Activated CD4-positive, alpha-beta memory T cell treated with anti-CD3 and anti-CD28 coated beads for 36 hours (primary cell): ENCODE results near the gene NFASC. TPM values are rescaled to one million over a fixed set of nuclear protein-coding genes. Genes with fewer than 3 reads are reported as not detected.

Experiments used
- CTCF ChIA-PET: fragments of 350-600 bp; sonication (Branson Sonifier 250); formaldehyde crosslinking; loops from one replicate; lab custom pipeline; 2021; ENCODE audit warnings: antibody characterized with exemption, inconsistent platforms; lab: Charles Lee
- POLR2A ChIA-PET: fragments of 350-600 bp; sonication (Branson Sonifier 250); formaldehyde crosslinking; loops from one replicate; lab custom pipeline; 2021; ENCODE audit warnings: antibody characterized with exemption; lab: Charles Lee
- DNase-seq: peaks from one replicate; pipeline ENCODE4 v3.0.0-alpha.2; 2020
- H3K27ac Mint-ChIP-seq: one replicate; pipeline ENCODE4 v1.8.0; 2021; ENCODE audit warnings: mixed read lengths
- H3K27me3 Mint-ChIP-seq: one replicate; pipeline ENCODE4 v1.8.0; 2021; ENCODE audit warnings: mixed read lengths
- H3K36me3 Mint-ChIP-seq: one replicate; pipeline ENCODE4 v1.8.0; 2021; ENCODE audit warnings: mixed read lengths
- H3K4me1 Mint-ChIP-seq: one replicate; pipeline ENCODE4 v1.8.0; 2021; ENCODE audit warnings: low read depth, mixed read lengths
- H3K4me3 Mint-ChIP-seq: one replicate; pipeline ENCODE4 v1.8.0; 2021; ENCODE audit warnings: mild to moderate bottlenecking, mixed read lengths
- H3K9me3 Mint-ChIP-seq: one replicate; pipeline ENCODE4 v1.8.0; 2021; ENCODE audit warnings: mixed read lengths
- intact Hi-C: fragments of 100-400 bp; cut with micrococcal nuclease; formaldehyde crosslinking; loops from one replicate; pipeline ENCODE4 v1.15.1; 2023
- total RNA-seq, 2 experiments: library from RNA; stranded (reverse); gene quantifications; one replicate each; pipeline ENCODE4 v1.2.3, GENCODE V29; 2021

The NFASC gene
- total RNA-seq, 2 experiments from 2014 or later: 0.24 to 0.27 TPM

DNA sequence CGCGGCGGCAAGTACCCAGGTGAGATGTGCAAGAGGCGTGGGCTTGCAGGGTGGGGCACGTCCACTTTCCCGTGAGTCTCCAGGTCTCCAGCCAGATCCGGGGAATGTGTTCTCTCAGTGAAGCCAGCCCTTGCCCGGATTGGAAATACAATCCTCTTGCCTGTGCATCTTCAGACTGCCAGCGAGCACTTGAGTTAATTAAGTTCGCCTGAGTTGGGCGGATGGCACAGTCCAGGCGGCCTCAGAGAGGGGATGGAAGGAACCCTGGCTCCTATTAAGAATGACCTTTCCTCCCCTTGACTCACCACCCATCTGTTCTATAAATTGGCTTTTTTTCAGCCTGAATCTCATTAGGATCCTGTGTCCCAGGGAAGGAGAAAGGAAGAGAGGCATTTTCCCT, 139.0 kb downstream of the NFASC start:
- ChIA-PET CTCF (no interaction called here), POLR2A (no interaction called here)
- Mint-ChIP-seq H3K27me3 (no peaks in the 10 kb centered on the region), H3K27ac (no peak overlapping the region), H3K4me3 (no peak overlapping the region), H3K36me3 (no peaks in the 10 kb centered on the region), H3K9me3 (no peaks in the 10 kb centered on the region), H3K4me1 (no peaks in the 10 kb centered on the region)
- intact Hi-C loops: no loop called here
- no peak for DNase-seq

- Mint-ChIP-seq H3K4me1 (no peaks in the 10 kb centered on the region), H3K4me3 (no peak overlapping the region), H3K9me3 (no peaks in the 10 kb centered on the region), H3K27ac (no peak overlapping the region), H3K27me3 (no peaks in the 10 kb centered on the region), H3K36me3 (no peaks in the 10 kb centered on the region)
- no peak for DNase-seq
- intact Hi-C loops: no loop called here
- ChIA-PET CTCF (no interaction called here), POLR2A (no interaction called here)
These were observed 141.9 kb downstream of the NFASC start for GRCh38 chr1:205012391-205013140.

DNA sequence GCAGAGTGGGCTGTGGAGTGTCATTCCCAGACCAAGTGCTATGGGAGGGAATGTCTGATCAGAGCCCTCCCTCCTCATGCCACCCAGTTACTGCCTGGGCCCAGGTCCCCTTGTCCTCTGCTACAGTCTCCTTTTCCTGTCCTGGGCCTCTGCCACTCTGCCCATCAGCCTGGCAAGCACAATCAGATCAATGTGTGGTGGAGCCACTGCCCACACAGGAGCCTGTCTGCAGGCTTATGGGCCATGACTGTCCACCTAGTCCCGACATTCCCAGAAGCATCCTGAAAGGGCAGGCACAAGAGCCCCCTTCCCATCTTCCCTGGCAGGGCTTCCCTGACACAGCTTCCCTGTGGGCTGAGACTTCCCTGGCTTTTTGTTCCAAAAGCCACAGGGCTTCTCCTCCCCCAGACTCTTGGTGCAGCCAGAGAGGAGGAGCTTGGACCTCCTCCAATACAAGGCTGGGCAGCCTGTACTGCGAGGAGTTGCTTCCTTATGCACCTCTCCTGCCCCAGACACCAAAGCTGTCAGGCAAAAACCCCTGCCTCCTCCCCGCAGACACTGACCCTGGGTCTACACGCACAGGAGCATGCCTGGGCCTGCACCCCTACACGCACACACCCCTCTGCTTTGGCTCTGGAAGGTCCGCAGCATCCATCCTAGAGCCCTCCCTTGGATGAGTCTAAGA, 143.2 kb downstream of the NFASC start:
- ChIA-PET CTCF (no interaction called here), POLR2A (no interaction called here)
- Mint-ChIP-seq H3K4me3 (no peak overlapping the region), H3K27me3 (no peaks in the 10 kb centered on the region), H3K4me1 (no peaks in the 10 kb centered on the region), H3K27ac (no peak overlapping the region), H3K36me3 (no peaks in the 10 kb centered on the region), H3K9me3 (no peaks in the 10 kb centered on the region)
- intact Hi-C loops: no loop called here
- DNase-seq: no peak

- H3K36me3 Mint-ChIP-seq: no peaks in the 10 kb centered on the region
- H3K4me1 Mint-ChIP-seq: no peaks in the 10 kb centered on the region
- intact Hi-C loops: no loop called here
- DNase-seq: no peak
- H3K27ac Mint-ChIP-seq: no peak overlapping the region
- ChIA-PET CTCF (no interaction called here), POLR2A (no interaction called here)
- H3K27me3 Mint-ChIP-seq: no peaks in the 10 kb centered on the region
- no peaks in the 10 kb centered on the region for H3K9me3 Mint-ChIP-seq
- H3K4me3 Mint-ChIP-seq: no peak overlapping the region
These were observed 144.1 kb downstream of the NFASC start for GRCh38 chr1:205014783-205015182.

- no peaks in the 10 kb centered on the region for H3K9me3 Mint-ChIP-seq
- no peak overlapping the region for H3K4me3 Mint-ChIP-seq
- no peak for DNase-seq
- intact Hi-C loops: no loop called here
- ChIA-PET CTCF (no interaction called here), POLR2A (no interaction called here)
- H3K27me3 Mint-ChIP-seq: no peaks in the 10 kb centered on the region
- H3K36me3 Mint-ChIP-seq: no peaks in the 10 kb centered on the region
- no peaks in the 10 kb centered on the region for H3K4me1 Mint-ChIP-seq
- no peak overlapping the region for H3K27ac Mint-ChIP-seq
These were observed 144.6 kb downstream of the NFASC start for GRCh38 chr1:205015241-205015640.

GRCh38 chr1:205016075-205016474, 145.4 kb downstream of the NFASC start:
- CTCF ChIA-PET: interaction anchor here (1.5 kb wide), 1 partner anchor 258 kb away, joined by 3 read pairs; no protein-coding TSS in a partner anchor
- H3K27me3 Mint-ChIP-seq: no peaks in the 10 kb centered on the region
- DNase-seq: no peak
- H3K4me3 Mint-ChIP-seq: no peak overlapping the region
- H3K9me3 Mint-ChIP-seq: no peaks in the 10 kb centered on the region
- POLR2A ChIA-PET: no interaction called here
- H3K4me1 Mint-ChIP-seq: no peaks in the 10 kb centered on the region
- H3K36me3 Mint-ChIP-seq: no peaks in the 10 kb centered on the region
- no peak overlapping the region for H3K27ac Mint-ChIP-seq
- intact Hi-C loops: no loop called here

- Mint-ChIP-seq H3K27ac (no peak overlapping the region), H3K27me3 (no peaks in the 10 kb centered on the region), H3K9me3 (no peaks in the 10 kb centered on the region), H3K4me3 (no peak overlapping the region), H3K4me1 (no peaks in the 10 kb centered on the region), H3K36me3 (no peaks in the 10 kb centered on the region)
- ChIA-PET CTCF (interaction anchor here (1.5 kb wide), 1 partner anchor 257 kb away, joined by 3 read pairs; no protein-coding TSS in a partner anchor), POLR2A (no interaction called here)
- no peak for DNase-seq
- intact Hi-C loops: no loop called here
These were observed 145.9 kb downstream of the NFASC start for GRCh38 chr1:205016584-205016983.

DNA sequence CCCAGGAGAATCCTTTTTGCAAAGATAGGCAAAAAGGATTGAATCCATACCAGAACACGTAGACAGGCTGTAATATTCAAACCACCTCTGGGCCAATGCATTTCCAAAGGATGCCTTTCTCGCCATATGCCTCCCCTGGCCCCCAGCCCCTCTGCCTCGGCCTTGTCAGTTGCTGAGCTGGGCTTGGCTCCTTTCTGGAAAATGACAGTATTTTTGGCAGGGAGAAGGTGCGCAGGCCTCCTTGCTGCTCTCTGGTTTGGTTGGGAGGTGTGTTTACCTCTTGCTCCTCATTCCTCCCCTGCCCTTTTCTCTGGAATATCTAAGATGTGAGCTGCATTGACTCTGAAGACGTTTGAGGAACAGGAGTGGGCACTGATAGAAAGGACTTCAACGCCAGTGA, 146.3 kb downstream of the NFASC start:
- intact Hi-C loops: no loop called here
- POLR2A ChIA-PET: no interaction called here
- Mint-ChIP-seq H3K27ac (no peak overlapping the region), H3K4me1 (no peaks in the 10 kb centered on the region), H3K27me3 (no peaks in the 10 kb centered on the region), H3K36me3 (no peaks in the 10 kb centered on the region), H3K9me3 (no peaks in the 10 kb centered on the region), H3K4me3 (no peak overlapping the region)
- DNase-seq: no peak
- CTCF ChIA-PET: interaction anchor here (1.5 kb wide), 1 partner anchor 257 kb away, joined by 3 read pairs; no protein-coding TSS in a partner anchor

DNA sequence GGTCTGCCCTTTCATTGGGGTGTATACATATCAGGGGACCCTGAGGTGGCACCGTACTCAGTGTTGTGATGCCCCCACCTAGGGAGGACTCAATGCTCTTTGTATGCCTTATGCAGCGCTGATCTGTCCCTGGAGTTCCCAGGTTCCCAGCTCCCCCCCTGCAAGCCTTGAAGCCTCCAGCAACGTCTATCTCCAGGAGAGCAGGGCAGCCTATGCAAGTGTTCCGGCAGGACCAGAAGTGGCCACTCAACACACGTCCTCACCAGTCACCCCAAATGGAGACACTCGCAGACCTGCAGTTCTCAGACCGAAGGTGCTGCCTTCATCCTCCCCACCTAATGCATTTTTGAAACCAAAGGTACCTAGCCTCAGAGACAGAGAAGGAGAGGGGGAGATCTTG, 147.1 kb downstream of the NFASC start:
- Mint-ChIP-seq H3K27ac (no peak overlapping the region), H3K9me3 (no peaks in the 10 kb centered on the region), H3K27me3 (peaks cover 2% of the 10 kb centered on the region), H3K36me3 (no peaks in the 10 kb centered on the region), H3K4me1 (no peaks in the 10 kb centered on the region), H3K4me3 (no peak overlapping the region)
- ChIA-PET CTCF (no interaction called here), POLR2A (no interaction called here)
- DNase-seq: no peak
- intact Hi-C loops: no loop called here

GRCh38 chr1:205018381-205018780, 147.7 kb downstream of the NFASC start:
- H3K4me1 Mint-ChIP-seq: no peaks in the 10 kb centered on the region
- intact Hi-C loops: no loop called here
- no peak overlapping the region for H3K27ac Mint-ChIP-seq
- no peak overlapping the region for H3K4me3 Mint-ChIP-seq
- no peak for DNase-seq
- CTCF ChIA-PET: interaction anchor here (3.4 kb wide), 1 partner anchor 44 kb away, joined by 15 read pairs; no protein-coding TSS in a partner anchor
- POLR2A ChIA-PET: no interaction called here
- no peaks in the 10 kb centered on the region for H3K9me3 Mint-ChIP-seq
- no peaks in the 10 kb centered on the region for H3K36me3 Mint-ChIP-seq
- peaks cover 2% of the 10 kb centered on the region for H3K27me3 Mint-ChIP-seq

- H3K4me3 Mint-ChIP-seq: no peak overlapping the region
- ChIA-PET CTCF (interaction anchor here (3.4 kb wide), 1 partner anchor 42 kb away, joined by 15 read pairs; no protein-coding TSS in a partner anchor), POLR2A (no interaction called here)
- H3K36me3 Mint-ChIP-seq: no peaks in the 10 kb centered on the region
- no peak overlapping the region for H3K27ac Mint-ChIP-seq
- intact Hi-C loops: no loop called here
- H3K4me1 Mint-ChIP-seq: no peaks in the 10 kb centered on the region
- no peak for DNase-seq
- no peaks in the 10 kb centered on the region for H3K9me3 Mint-ChIP-seq
- peaks cover 2% of the 10 kb centered on the region for H3K27me3 Mint-ChIP-seq
These were observed 149.8 kb downstream of the NFASC start for GRCh38 chr1:205020466-205020865.

DNA sequence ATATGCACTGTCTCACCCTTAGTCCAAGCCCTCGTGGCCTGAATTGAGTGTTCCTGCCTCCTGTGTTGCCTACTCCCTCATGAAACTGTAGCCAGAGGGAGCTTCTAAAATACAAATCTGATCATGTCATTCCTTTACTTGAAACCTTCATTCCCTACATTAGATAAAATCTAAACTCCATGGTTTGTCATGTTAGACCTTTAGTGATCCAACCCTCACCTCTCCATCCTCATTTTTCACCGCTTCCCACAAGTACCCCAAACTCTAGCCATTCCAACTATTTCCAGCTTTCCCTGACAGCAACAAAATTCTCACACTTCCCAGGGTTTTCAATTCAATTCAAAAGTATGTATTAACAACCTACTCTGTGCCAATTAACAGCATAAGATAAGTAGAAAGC, 154.0 kb downstream of the NFASC start:
- ChIA-PET CTCF (no interaction called here), POLR2A (no interaction called here)
- Mint-ChIP-seq H3K36me3 (no peaks in the 10 kb centered on the region), H3K4me1 (no peaks in the 10 kb centered on the region), H3K9me3 (no peaks in the 10 kb centered on the region), H3K27me3 (peaks cover 2% of the 10 kb centered on the region), H3K4me3 (no peak overlapping the region), H3K27ac (no peak overlapping the region)
- intact Hi-C loops: no loop called here
- no peak for DNase-seq
